NCI-H524 treated with DMSO at 0.1 percent for 48 hours (cell line): ENCODE data around the gene TTC27.

Source experiments
- DNase-seq: peaks from one replicate; lab custom pipeline; 2025; lab: John Stamatoyannopoulos, UW

Gene TTC27

GRCh38 chr2:32755666-32756065, 127.8 kb downstream of the TTC27 start:
- DNase-seq, result no peak

DNA sequence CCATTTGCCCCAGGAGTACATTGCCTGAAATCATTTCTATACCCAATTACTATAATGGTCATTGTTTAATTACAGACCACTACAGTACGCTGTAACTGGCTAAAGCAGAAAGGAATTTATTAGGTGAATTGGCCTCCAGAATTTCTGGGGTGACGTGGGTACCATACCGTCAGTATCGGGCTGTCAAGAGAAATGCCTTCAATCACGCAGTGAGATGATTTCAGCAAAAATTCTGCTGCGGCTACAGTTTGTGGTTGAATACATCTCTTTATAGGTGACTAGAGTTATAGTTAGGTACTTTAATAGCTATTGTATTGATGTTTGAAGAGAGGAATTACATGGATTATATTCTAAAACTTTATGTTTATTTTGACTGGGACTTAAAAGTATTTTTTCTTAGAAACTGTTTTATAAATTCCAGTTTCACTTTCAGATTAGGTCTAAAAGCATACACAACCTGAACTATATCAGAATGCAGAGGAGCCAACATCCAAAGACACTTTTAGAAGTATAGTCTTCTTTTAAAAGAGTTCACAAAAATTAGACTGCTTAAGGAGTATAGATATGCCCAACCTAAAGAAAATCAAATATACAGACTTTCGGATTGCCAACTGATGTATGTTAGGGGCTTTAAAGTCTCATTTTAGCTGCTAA, 128.4 kb downstream of the TTC27 start:
- no peak for DNase-seq

GRCh38 chr2:32758232-32758631, 130.4 kb downstream of the TTC27 start:
- DNase-seq, result no peak

GRCh38 chr2:32760628-32761027, 132.8 kb downstream of the TTC27 start:
- no peak for DNase-seq

- DNase-seq, result no peak
Observed at GRCh38 chr2:32768387-32769174, 140.7 kb downstream of the TTC27 start.

DNA sequence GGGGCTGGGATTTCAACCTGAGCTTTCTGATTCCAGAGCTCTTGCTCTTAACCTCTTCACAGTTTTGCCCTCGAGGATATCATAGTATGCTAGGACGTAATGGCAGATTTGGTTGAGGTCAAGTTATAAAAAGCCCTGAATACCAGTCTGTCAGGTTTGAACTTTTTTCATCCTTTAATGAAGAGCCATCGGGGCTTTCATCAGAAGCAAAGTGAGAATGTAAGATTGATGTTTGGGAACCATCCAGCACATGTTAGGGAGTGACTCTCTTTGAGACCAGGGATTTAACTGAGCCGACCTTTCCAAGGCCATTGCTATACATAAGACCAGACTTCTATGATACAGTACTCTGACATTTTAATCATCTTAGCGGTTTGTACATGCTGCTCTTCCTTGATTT, 142.5 kb downstream of the TTC27 start:
- DNase-seq, result no peak

DNA sequence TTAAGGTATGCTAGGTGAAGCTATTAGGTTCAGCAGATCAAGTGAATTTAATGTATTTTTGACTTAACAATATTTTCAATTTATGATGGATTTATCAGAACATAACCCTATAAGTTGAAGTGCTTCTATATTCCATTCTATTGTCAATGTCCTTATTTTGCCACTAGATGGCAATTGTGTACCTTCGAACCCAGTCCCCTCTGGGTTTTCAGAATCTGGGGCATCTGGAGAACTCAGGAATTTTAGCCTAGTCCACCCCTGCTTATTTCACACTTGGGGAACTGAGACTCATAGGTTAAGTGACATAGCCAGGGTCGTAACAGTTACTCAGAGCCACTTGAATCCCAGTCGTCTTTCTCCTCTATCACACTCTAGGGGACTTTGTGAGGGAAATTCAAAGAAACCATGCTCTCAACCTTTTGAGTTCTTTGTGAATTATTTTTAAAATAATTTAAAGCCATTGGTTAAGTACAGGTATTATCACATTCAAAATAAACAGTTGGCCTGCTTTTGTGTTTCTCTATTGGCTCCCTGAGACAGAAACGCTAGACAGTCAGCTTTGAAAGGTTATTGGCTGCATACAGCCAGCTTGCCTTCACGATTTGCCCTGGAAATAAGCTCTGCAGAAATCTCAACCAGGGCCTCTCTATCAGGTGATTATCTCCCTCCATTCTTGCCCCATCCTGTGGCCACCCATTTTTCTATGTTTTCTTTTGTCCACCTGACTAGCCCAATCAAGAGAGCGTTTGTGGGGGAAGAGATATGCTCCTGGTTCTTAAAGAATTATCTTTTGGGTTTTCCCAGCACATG, 145.0 kb downstream of the TTC27 start:
- no peak for DNase-seq

DNA sequence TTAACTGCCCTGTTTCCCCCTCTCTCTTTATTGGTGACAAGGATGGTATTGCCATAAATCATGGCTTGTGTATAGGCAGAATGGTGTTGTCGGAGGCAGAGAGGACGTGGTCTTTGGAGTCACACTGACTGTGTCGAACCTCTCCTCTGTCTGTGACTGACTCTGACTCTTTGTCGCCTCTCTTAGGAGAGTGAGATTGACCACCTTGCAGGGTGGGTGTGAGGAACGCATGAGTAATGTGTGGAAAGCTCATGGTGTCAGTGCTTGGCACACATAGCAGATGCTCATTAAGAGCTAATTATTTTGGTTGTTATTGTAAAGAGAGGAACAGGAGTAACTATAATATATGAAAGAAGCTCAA, 145.6 kb downstream of the TTC27 start:
- no peak for DNase-seq

GRCh38 chr2:32775954-32776353, 148.1 kb downstream of the TTC27 start:
- no peak for DNase-seq

DNA sequence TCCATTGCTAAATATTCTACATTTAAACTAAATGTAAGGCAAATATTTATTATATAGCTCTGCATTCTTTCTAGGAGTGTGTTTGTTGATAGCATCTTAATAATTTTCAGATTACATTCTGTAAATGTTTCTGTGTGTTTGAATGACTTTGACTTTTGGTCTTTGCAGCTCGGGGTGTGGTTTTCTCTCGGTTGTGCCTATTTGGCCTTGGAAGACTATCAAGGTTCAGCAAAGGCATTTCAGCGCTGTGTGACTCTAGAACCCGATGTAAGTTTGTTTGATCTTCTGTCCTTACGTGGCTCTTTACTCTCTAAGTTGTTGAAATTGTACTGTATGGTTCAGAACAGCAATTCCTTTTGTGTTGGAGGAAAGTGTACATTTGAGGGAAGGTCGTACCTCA, 149.9 kb downstream of the TTC27 start:
- DNase-seq, result no peak

DNA sequence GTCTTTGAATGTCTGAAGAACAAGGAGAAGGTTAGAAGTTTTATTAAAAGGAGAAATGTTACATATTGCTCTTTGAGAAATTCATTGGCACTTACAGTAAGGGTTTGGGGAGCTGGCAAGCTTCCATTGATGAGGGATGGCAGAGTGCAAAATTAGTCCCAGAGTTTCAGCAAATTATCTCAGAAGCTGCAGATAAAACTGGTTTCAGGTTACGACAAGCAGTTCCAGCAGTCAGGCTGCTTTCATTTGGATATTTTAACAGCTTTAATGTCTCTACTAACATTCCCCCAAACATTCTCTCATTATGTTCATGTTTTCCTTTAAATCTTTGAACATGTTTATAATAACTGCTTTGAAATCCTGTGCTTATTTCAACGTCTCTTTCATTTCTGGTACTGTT, 153.1 kb downstream of the TTC27 start:
- DNase-seq, result no peak

- no peak for DNase-seq
Observed at GRCh38 chr2:32783469-32783868, 155.6 kb downstream of the TTC27 start.

DNA sequence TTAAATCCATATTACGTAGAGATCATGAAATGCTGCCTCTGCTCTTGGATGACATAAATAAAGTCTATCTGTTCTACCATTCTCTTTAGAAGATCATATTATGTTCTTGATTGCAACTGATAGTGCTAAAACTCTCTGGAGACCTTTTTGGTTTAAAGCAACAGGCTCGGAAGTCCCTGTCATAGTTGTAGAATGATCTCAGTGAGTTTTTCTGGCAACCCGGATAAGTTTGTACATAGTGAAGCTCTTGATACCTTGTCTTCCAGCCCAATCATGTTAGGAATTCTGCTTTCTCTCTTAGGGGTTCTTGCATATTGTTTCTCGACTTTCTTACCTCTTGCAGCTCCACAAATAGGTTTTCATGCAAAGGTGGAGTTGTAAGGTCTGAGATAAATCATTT, 156.1 kb downstream of the TTC27 start:
- no peak for DNase-seq

DNA sequence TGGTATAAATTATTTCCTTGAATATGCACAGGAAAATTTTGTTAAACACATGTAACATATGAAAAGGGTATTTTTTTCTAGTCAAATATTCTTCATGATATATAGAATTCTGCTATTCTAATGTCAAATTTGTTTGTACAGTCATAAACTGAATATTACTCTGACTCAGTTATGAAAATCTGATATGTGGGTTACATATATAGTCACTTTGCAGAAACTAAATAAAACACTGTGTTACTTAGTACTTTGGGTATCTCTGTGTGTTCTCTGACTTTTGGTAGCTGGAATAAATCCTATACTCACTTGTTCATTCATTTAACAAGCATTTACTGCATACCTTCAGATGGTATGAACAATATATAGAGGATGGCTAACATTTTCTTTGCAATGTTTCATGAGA, 159.4 kb downstream of the TTC27 start:
- DNase-seq, result no peak

- DNase-seq, result no peak
Observed at GRCh38 chr2:32788114-32788513, 160.3 kb downstream of the TTC27 start.

- DNase-seq, result no peak
Observed at GRCh38 chr2:32792416-32792815, 164.6 kb downstream of the TTC27 start.

- DNase-seq, result no peak
Observed at GRCh38 chr2:32798829-32799228, 171.0 kb downstream of the TTC27 start.

- DNase-seq, result no peak
Observed at GRCh38 chr2:32801741-32802140, 173.9 kb downstream of the TTC27 start.

GRCh38 chr2:32802877-32803276, 175.0 kb downstream of the TTC27 start:
- DNase-seq, result no peak

- no peak for DNase-seq
Observed at GRCh38 chr2:32804205-32804604, 176.4 kb downstream of the TTC27 start.

DNA sequence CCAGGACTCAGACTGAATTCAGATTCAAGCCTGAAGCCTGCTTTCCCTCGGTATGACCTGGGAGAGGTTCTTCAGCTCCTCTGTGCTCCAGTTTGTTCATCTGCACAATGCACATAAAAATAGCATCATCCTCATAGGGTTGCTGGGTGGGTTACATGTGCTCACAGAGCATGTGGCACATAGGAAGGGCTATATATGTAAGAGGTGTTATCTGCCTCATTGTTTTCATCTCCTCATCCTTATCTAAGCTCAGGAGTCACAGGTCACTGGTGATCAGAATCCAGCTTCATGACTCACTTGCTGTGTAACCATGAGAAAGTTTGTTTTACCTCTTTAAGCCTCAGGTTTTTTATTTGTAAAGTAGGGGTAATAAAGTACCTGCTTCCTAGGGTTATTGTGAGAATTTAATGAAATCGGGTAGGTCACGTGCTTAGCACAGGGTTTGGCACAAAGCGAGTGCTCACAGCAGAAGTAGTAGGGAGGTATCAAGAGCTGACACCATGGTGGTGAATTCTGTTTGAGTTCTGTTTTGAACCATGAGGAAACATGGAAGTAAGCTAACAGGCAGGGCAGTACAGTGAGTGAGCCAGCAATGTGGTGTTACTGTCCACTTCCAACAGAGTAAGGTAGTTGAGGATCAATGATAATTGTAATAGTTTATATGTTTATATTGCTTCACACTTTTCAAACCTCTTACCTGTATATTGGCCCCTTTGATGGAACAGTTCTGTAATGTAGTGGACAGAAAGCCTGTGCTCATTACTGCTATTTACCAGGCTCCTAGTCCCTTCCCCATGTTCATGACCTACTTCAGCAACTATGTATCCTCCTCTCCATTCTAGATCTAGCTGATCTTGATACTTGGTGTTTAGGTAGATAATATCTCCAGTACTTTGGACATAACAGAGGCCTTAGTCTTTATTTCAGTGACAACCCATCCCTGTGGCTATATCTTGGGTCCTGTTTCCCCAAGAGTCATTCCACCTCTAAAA, 177.6 kb downstream of the TTC27 start:
- no peak for DNase-seq

DNA sequence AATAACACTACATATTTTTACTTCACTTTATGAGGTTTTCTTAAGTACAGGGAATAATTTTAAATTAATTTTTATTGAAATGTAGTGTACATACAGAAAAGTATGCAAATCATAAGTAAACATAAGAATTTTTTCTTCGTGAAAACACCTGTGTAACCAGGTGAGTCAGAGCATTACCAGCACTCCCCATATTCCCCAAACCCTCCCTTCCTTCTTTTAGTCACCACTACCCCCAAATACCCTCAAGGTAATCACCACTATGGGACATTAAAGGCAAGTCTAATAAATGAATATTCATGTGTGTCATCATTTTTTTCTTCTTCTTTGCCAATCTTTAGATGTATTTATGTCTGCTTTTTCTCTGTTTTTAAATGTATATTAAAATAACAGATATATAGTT, 179.0 kb downstream of the TTC27 start:
- DNase-seq, result no peak
